HUES6 (cell line): ENCODE results near the gene BCL11B.

ENCODE experiments used
- H3K27ac ChIP-seq: 2 replicates; pipeline ENCODE4 v1.7.0; 2013; ENCODE audit warnings: low read depth, mild to moderate bottlenecking, low read length, inconsistent platforms
- H3K27me3 ChIP-seq: 2 replicates; pipeline ENCODE4 v1.6.1; 2013; ENCODE audit warnings: low read length; ENCODE audit not compliant: control insufficient read depth, insufficient read depth
- H3K36me3 ChIP-seq: 2 replicates; pipeline ENCODE4 v1.6.1; 2013; ENCODE audit warnings: low read length; ENCODE audit not compliant: control insufficient read depth, insufficient read depth
- H3K4me1 ChIP-seq: 2 replicates; pipeline ENCODE4 v1.6.1; 2013; ENCODE audit warnings: low read length; ENCODE audit not compliant: control insufficient read depth, insufficient read depth
- H3K4me3 ChIP-seq: 2 replicates; pipeline ENCODE4 v1.5.1; 2013; ENCODE audit warnings: low read depth, low read length
- H3K9ac ChIP-seq: one replicate; pipeline ENCODE4 v1.6.1; 2013; ENCODE audit warnings: mild to moderate bottlenecking, low read length
- H3K9me3 ChIP-seq: 2 replicates; pipeline ENCODE4 v1.6.1; 2013; ENCODE audit warnings: low read depth, low read length; ENCODE audit not compliant: control insufficient read depth, insufficient read depth

BCL11B gene

GRCh38 chr14:99185436-99186068, 86.4 kb downstream of the BCL11B start:
- no peak overlapping the region for H3K27ac ChIP-seq
- no peaks in the 10 kb centered on the region for H3K27me3 ChIP-seq
- H3K9ac ChIP-seq, result no peak overlapping the region
- H3K9me3 ChIP-seq, result no peaks in the 10 kb centered on the region
- peaks cover 8% of the 10 kb centered on the region for H3K4me1 ChIP-seq
- H3K36me3 ChIP-seq, result no peaks in the 10 kb centered on the region
- H3K4me3 ChIP-seq, result no peak overlapping the region

GRCh38 chr14:99183716-99184115, 88.3 kb downstream of the BCL11B start:
- Histone ChIP-seq H3K27me3 (no peaks in the 10 kb centered on the region), H3K27ac (no peak overlapping the region), H3K4me1 (peaks cover under 1% of the 10 kb centered on the region), H3K4me3 (no peak overlapping the region), H3K36me3 (no peaks in the 10 kb centered on the region), H3K9me3 (no peaks in the 10 kb centered on the region), H3K9ac (no peak overlapping the region)

GRCh38 chr14:99183311-99183710, 88.7 kb downstream of the BCL11B start:
- H3K4me1 ChIP-seq, result no peaks in the 10 kb centered on the region; the same call in 1 of the 2 replicates
- no peak overlapping the region for H3K27ac ChIP-seq
- no peak overlapping the region for H3K9ac ChIP-seq
- no peaks in the 10 kb centered on the region for H3K27me3 ChIP-seq
- H3K36me3 ChIP-seq, result no peaks in the 10 kb centered on the region
- H3K4me3 ChIP-seq, result no peak overlapping the region
- H3K9me3 ChIP-seq, result no peaks in the 10 kb centered on the region

GRCh38 chr14:99182548-99183250, 89.3 kb downstream of the BCL11B start:
- no peak overlapping the region for H3K27ac ChIP-seq
- H3K4me3 ChIP-seq, result no peak overlapping the region
- H3K9me3 ChIP-seq, result no peaks in the 10 kb centered on the region
- no peak overlapping the region for H3K9ac ChIP-seq
- H3K27me3 ChIP-seq, result no peaks in the 10 kb centered on the region
- peaks cover 3% of the 10 kb centered on the region; the same call in 1 of the 2 replicates for H3K4me1 ChIP-seq
- H3K36me3 ChIP-seq, result no peaks in the 10 kb centered on the region

- Histone ChIP-seq H3K4me1 (peaks cover 5% of the 10 kb centered on the region; the same call in 1 of the 2 replicates), H3K27ac (no peak overlapping the region), H3K36me3 (no peaks in the 10 kb centered on the region), H3K9ac (no peak overlapping the region), H3K27me3 (no peaks in the 10 kb centered on the region), H3K9me3 (no peaks in the 10 kb centered on the region), H3K4me3 (no peak overlapping the region)
Measured at GRCh38 chr14:99181804-99182520, 90.0 kb downstream of the BCL11B start.

GRCh38 chr14:99181241-99181640, 90.8 kb downstream of the BCL11B start:
- no peak overlapping the region for H3K27ac ChIP-seq
- H3K9me3 ChIP-seq, result no peaks in the 10 kb centered on the region
- no peaks in the 10 kb centered on the region for H3K36me3 ChIP-seq
- H3K27me3 ChIP-seq, result no peaks in the 10 kb centered on the region
- no peak overlapping the region for H3K9ac ChIP-seq
- no peak overlapping the region for H3K4me3 ChIP-seq
- peaks cover 5% of the 10 kb centered on the region; the same call in 1 of the 2 replicates for H3K4me1 ChIP-seq

- Histone ChIP-seq H3K9ac (no peak overlapping the region), H3K9me3 (no peaks in the 10 kb centered on the region), H3K27me3 (no peaks in the 10 kb centered on the region), H3K27ac (no peak overlapping the region), H3K36me3 (no peaks in the 10 kb centered on the region), H3K4me3 (no peak overlapping the region), H3K4me1 (peaks cover 5% of the 10 kb centered on the region; the same call in 1 of the 2 replicates)
Measured at GRCh38 chr14:99179946-99180345, 92.1 kb downstream of the BCL11B start.

GRCh38 chr14:99179506-99179905, 92.5 kb downstream of the BCL11B start:
- no peaks in the 10 kb centered on the region for H3K36me3 ChIP-seq
- no peaks in the 10 kb centered on the region for H3K9me3 ChIP-seq
- peaks cover 5% of the 10 kb centered on the region; the same call in 1 of the 2 replicates for H3K4me1 ChIP-seq
- H3K27ac ChIP-seq, result no peak overlapping the region
- H3K9ac ChIP-seq, result no peak overlapping the region
- no peak overlapping the region for H3K4me3 ChIP-seq
- no peaks in the 10 kb centered on the region for H3K27me3 ChIP-seq

- Histone ChIP-seq H3K36me3 (no peaks in the 10 kb centered on the region), H3K27ac (no peak overlapping the region), H3K27me3 (no peaks in the 10 kb centered on the region)
Measured at GRCh38 chr14:99177886-99178835, 93.8 kb downstream of the BCL11B start.

GRCh38 chr14:99177046-99177655, 94.8 kb downstream of the BCL11B start:
- H3K36me3 ChIP-seq, result no peaks in the 10 kb centered on the region
- no peak overlapping the region for H3K4me3 ChIP-seq
- H3K27ac ChIP-seq, result no peak overlapping the region
- peaks cover 5% of the 10 kb centered on the region; the same call in 1 of the 2 replicates for H3K4me1 ChIP-seq
- H3K27me3 ChIP-seq, result no peaks in the 10 kb centered on the region
- no peak overlapping the region for H3K9ac ChIP-seq
- H3K9me3 ChIP-seq, result no peaks in the 10 kb centered on the region

More at GRCh38 chr14:99177886-99178835, 93.8 kb downstream of the BCL11B start:
- Histone ChIP-seq H3K9ac (no peak overlapping the region), H3K9me3 (no peaks in the 10 kb centered on the region), H3K4me1 (peaks cover 5% of the 10 kb centered on the region; the same call in 1 of the 2 replicates), H3K4me3 (no peak overlapping the region)
